Measurements from ENCODE around the gene DOCK9.
"Not testable (repeated sequence)": the region's sequence is repeated elsewhere in the genome, so short reads cannot be mapped to it uniquely, and the experiment has no call there.

Gene DOCK9

GRCh38 chr13:98755729-98756128 is 222.1 kb downstream of the DOCK9 start:
- DNase-seq = no peak

- no peak for DNase-seq
Measured at GRCh38 chr13:98755116-98755515, 222.7 kb downstream of the DOCK9 start.

- not testable (repeated sequence) for DNase-seq
Measured at GRCh38 chr13:98754468-98754867, 223.4 kb downstream of the DOCK9 start.

- DNase-seq = no peak
Measured at GRCh38 chr13:98752467-98753290, 225.2 kb downstream of the DOCK9 start, which contains the start of gene SLC15A1. SLC15A1 (minus strand) TSS chr13:98752672; CDS start chr13:98752598, 74 bp downstream.

- DNase-seq = no peak
Measured at GRCh38 chr13:98751861-98752466, 225.9 kb downstream of the DOCK9 start.

- DNase-seq = no peak
Measured at GRCh38 chr13:98751367-98751782, 226.5 kb downstream of the DOCK9 start.

GRCh38 chr13:98749501-98749900 is 228.4 kb downstream of the DOCK9 start:
- no peak for DNase-seq

GRCh38 chr13:98746968-98747367 is 230.9 kb downstream of the DOCK9 start:
- DNase-seq = no peak

Measured in NCI-H345 (cell line).